Liver (tissue), 9 donors: ENCODE data around the gene YBEY. TPM values are rescaled to one million over a fixed set of nuclear protein-coding genes. Genes with fewer than 3 reads are reported as not detected.

ENCODE experiments used
- DNase-seq: peaks from one replicate; pipeline ENCODE4 v3.0.0-alpha.2; 2017; ENCODE audit warnings: low spot score
- H3K27ac ChIP-seq, 2 donors: one replicate each; pipeline ENCODE4 v1.7.0; 2013; ENCODE audit warnings: inconsistent platforms in 2 of 2, low read length in 2 of 2, control low read depth in 1 of 2, low read depth in 1 of 2, mild to moderate bottlenecking in 1 of 2
- H3K27me3 ChIP-seq, 4 donors: one replicate each; pipeline versions ENCODE4 v1.6.1 to v1.7.0; 2013; ENCODE audit warnings: low read length in 3 of 4, inconsistent platforms in 1 of 4, mild to moderate bottlenecking in 1 of 4, moderate library complexity in 1 of 4; ENCODE audit not compliant: control insufficient read depth in 4 of 4, insufficient read depth in 4 of 4
- H3K36me3 ChIP-seq, 4 donors: one replicate each; pipeline versions ENCODE4 v1.6.1 to v1.7.0; 2013; ENCODE audit warnings: low read length in 3 of 4, mild to moderate bottlenecking in 3 of 4, low read depth in 1 of 4, moderate library complexity in 1 of 4; ENCODE audit not compliant: control insufficient read depth in 4 of 4, insufficient read depth in 3 of 4
- H3K4me1 ChIP-seq, 4 donors: one replicate each; pipeline versions ENCODE4 v1.6.1 to v1.7.0; 2013; ENCODE audit warnings: low read length in 3 of 4, mild to moderate bottlenecking in 3 of 4, moderate library complexity in 1 of 4; ENCODE audit not compliant: control insufficient read depth in 4 of 4, insufficient read depth in 4 of 4
- H3K4me3 ChIP-seq, 3 donors: one replicate each; pipeline versions ENCODE4 v1.6.1 to v1.7.0; 2013; ENCODE audit warnings: low read length in 3 of 3, control low read depth in 1 of 3, low read depth in 1 of 3, mild to moderate bottlenecking in 1 of 3
- H3K9ac ChIP-seq, 2 donors: one replicate each; pipeline ENCODE4 v1.7.0; 2013; ENCODE audit warnings: low read length in 2 of 2, mild to moderate bottlenecking in 2 of 2, moderate library complexity in 2 of 2, control low read depth in 1 of 2, low read depth in 1 of 2
- H3K9me3 ChIP-seq, 4 donors: one replicate each; pipeline versions ENCODE4 v1.6.1 to v1.7.0; 2013; ENCODE audit warnings: low read length in 3 of 4; ENCODE audit not compliant: control insufficient read depth in 4 of 4
- EGR1 ChIP-seq, 2 donors: IDR thresholded peaks; 2 replicates each; pipeline ENCODE4 v1.6.1; 2016 to 2018; ENCODE audit warnings: antibody characterized with exemption in 2 of 2, low read depth in 2 of 2
- FOXA1 ChIP-seq: IDR thresholded peaks from 2 replicates; pipeline ENCODE4 v1.6.1; 2016; ENCODE audit warnings: antibody characterized with exemption
- GABPA ChIP-seq, 2 donors: IDR thresholded peaks in 1 of 2; conservative IDR thresholded peaks in 1 of 2; 2 replicates each; pipeline ENCODE4 v1.6.1; 2016; ENCODE audit warnings: antibody characterized with exemption in 2 of 2, mild to moderate bottlenecking in 1 of 2, moderate library complexity in 1 of 2
- HNF4A ChIP-seq, 2 donors: conservative IDR thresholded peaks; 2 replicates each; pipeline ENCODE4 v1.6.1; 2016; ENCODE audit warnings: antibody characterized with exemption in 2 of 2, mild to moderate bottlenecking in 2 of 2
- JUND ChIP-seq, 2 donors: IDR thresholded peaks; 2 replicates each; pipeline ENCODE4 v1.6.1; 2016; ENCODE audit warnings: antibody characterized with exemption in 2 of 2
- NR2F2 ChIP-seq: IDR thresholded peaks from 2 replicates; pipeline ENCODE4 v1.6.1; 2016; ENCODE audit warnings: antibody characterized with exemption
- RAD21 ChIP-seq, 2 donors: IDR thresholded peaks; 2 replicates each; pipeline ENCODE4 v1.6.1; 2016; ENCODE audit warnings: antibody characterized with exemption in 2 of 2, mild to moderate bottlenecking in 2 of 2
- RXRA ChIP-seq, 2 donors: IDR thresholded peaks; 2 replicates each; pipeline ENCODE4 v1.6.1; 2017 to 2018; ENCODE audit warnings: antibody characterized with exemption in 2 of 2, mild to moderate bottlenecking in 1 of 2
- SP1 ChIP-seq: IDR thresholded peaks from 2 replicates; pipeline ENCODE4 v1.6.1; 2018; ENCODE audit warnings: antibody characterized with exemption, mild to moderate bottlenecking
- TAF1 ChIP-seq: conservative IDR thresholded peaks from 2 replicates; pipeline ENCODE4 v1.6.1; 2016; ENCODE audit warnings: antibody characterized with exemption, mild to moderate bottlenecking
- YY1 ChIP-seq: IDR thresholded peaks from 2 replicates; pipeline ENCODE4 v1.6.1; 2016; ENCODE audit warnings: antibody characterized with exemption, mild to moderate bottlenecking
- WGBS: extraction: QIAGEN DNeasy Blood & Tissue Kit; methylation state at CpG from one replicate; pipeline ENCODE4 v1.1.7; 2013; 5-methylcytosine and 5-hydroxymethylcytosine counted together
- polyA plus RNA-seq, 2 donors: library from polyadenylated mRNA; stranded (reverse) in 1 of 2; unstranded in 1 of 2; fragments of 200-250 nt in 1 of 2; fragments of >200 nt in 1 of 2; fragmentation: Nextera tagmentation in 1 of 2; extraction: Ambion mirVana in 1 of 2; gene quantifications; one replicate each; pipeline versions ENCODE4 v1.2.1 to v1.2.3, GENCODE V29; 2013 to 2015
- total RNA-seq, 2 donors: library from RNA; depleted of rRNA; stranded (reverse); fragments of >200 nt; gene quantifications; one replicate each; pipeline ENCODE4 v1.2.3, GENCODE V29; 2014
- TF ChIP-seq, protein P1 (sequence below): IDR thresholded peaks from 2 replicates; pipeline ENCODE4 v1.6.1; 2016; ENCODE audit warnings: antibody characterized with exemption
- TF ChIP-seq, protein P2 (sequence below): IDR thresholded peaks from 2 replicates; pipeline ENCODE4 v1.6.1; 2016; ENCODE audit warnings: antibody characterized with exemption, mild to moderate bottlenecking
- TF ChIP-seq, protein P3 (sequence below): IDR thresholded peaks from 2 replicates; pipeline ENCODE4 v1.6.1; 2016; ENCODE audit warnings: antibody characterized with exemption
- TF ChIP-seq, protein P4 (sequence below): fragments of 150-350 bp; IDR thresholded peaks from 2 replicates; pipeline ENCODE4 v1.5.1; 2017; ENCODE audit warnings: improper control_type of control experiment, low read depth, low read length; ENCODE audit not compliant: missing input control
- TF ChIP-seq, protein P5 (sequence below): IDR thresholded peaks from 2 replicates; pipeline ENCODE4 v1.6.1; 2016; ENCODE audit warnings: antibody characterized with exemption
- donor health status: healthy.
- donor health status: healthy.
- donor health status: healthy.
- donor health status: healthy.
- donor health status: healthy.

YBEY gene
- total and polyA plus RNA-seq, 4 donors, result 6.3 to 11.8 (median 10.0) TPM

DNA sequence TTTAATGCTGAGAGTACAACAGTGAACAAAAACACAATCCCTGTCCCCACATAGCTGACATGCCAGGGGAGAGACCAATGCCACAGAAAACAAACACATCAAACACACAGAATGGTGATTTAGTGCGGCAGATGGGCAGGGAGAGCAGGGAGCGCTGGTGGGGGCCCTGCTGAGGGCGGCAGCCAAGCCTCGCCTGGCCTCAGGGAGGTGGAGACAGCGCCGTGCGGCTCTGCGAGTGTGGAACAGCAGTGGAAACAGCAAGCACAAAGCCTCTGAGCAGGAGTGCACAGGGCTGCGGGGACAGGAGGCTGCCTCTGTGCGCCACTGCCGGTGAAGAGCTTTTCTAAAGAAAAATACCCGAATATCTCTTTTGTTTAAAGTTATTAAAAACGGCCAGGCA lies 17.8 kb upstream of the YBEY start:
- H3K36me3 ChIP-seq, result peaks cover 26 to 91% (median 57%) of the 10 kb centered on the region in 4 donors
- H3K9me3 ChIP-seq, result no peaks in the 10 kb centered on the region
- H3K9ac ChIP-seq, result no peak overlapping the region
- no peak for DNase-seq
- no peaks in the 10 kb centered on the region for H3K4me1 ChIP-seq
- no peak overlapping the region for H3K4me3 ChIP-seq
- 96% methylated on average over 13 of the region's 13 CpGs for WGBS
- H3K27ac ChIP-seq, result no peak overlapping the region
- TF ChIP-seq EGR1 (IDR thresholded peaks at IDR 0.05; ENCODE audit: low read depth in 2 of 2) (no peak), YY1 (no peak)
- TF ChIP-seq, protein P1, sequence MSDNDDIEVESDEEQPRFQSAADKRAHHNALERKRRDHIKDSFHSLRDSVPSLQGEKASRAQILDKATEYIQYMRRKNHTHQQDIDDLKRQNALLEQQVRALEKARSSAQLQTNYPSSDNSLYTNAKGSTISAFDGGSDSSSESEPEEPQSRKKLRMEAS, result no peak
- no peaks in the 10 kb centered on the region for H3K27me3 ChIP-seq

DNA sequence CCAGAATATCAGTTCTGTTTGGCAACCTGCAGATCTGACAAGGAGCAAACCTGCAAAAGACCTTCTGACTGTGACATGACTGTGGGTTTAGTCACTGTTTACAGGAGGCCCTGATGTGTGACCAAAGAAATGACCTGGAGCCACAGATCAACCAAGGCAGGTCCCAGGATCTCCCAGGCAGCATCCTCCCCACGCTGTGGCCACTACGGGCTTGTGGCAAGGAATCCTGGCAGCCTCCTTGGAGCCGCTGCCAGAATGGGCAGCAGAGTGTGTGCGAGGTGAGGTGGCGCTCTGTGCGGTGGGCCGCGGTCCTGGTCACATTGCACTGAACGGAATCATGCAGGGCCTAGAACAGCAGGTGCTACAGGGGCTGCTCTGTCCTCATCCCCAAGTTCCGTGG lies 16.7 kb upstream of the YBEY start:
- TF ChIP-seq JUND (IDR thresholded peaks at IDR 0.05) (no peak), HNF4A (conservative IDR thresholded peaks at IDR 0.05) (no peak), TAF1 (no peak), RXRA (IDR thresholded peaks at IDR 0.05) (no peak), SP1 (no peak), GABPA (IDR thresholded peaks at IDR 0.05 in 1 of 2, conservative IDR thresholded peaks at IDR 0.05 in 1 of 2) (no peak), NR2F2 (no peak), EGR1 (IDR thresholded peaks at IDR 0.05; ENCODE audit: low read depth in 2 of 2) (no peak), RAD21 (IDR thresholded peaks at IDR 0.05) (no peak), FOXA1 (no peak)
- TF ChIP-seq, protein P2, sequence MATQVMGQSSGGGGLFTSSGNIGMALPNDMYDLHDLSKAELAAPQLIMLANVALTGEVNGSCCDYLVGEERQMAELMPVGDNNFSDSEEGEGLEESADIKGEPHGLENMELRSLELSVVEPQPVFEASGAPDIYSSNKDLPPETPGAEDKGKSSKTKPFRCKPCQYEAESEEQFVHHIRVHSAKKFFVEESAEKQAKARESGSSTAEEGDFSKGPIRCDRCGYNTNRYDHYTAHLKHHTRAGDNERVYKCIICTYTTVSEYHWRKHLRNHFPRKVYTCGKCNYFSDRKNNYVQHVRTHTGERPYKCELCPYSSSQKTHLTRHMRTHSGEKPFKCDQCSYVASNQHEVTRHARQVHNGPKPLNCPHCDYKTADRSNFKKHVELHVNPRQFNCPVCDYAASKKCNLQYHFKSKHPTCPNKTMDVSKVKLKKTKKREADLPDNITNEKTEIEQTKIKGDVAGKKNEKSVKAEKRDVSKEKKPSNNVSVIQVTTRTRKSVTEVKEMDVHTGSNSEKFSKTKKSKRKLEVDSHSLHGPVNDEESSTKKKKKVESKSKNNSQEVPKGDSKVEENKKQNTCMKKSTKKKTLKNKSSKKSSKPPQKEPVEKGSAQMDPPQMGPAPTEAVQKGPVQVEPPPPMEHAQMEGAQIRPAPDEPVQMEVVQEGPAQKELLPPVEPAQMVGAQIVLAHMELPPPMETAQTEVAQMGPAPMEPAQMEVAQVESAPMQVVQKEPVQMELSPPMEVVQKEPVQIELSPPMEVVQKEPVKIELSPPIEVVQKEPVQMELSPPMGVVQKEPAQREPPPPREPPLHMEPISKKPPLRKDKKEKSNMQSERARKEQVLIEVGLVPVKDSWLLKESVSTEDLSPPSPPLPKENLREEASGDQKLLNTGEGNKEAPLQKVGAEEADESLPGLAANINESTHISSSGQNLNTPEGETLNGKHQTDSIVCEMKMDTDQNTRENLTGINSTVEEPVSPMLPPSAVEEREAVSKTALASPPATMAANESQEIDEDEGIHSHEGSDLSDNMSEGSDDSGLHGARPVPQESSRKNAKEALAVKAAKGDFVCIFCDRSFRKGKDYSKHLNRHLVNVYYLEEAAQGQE, result no peak
- TF ChIP-seq, protein P3, sequence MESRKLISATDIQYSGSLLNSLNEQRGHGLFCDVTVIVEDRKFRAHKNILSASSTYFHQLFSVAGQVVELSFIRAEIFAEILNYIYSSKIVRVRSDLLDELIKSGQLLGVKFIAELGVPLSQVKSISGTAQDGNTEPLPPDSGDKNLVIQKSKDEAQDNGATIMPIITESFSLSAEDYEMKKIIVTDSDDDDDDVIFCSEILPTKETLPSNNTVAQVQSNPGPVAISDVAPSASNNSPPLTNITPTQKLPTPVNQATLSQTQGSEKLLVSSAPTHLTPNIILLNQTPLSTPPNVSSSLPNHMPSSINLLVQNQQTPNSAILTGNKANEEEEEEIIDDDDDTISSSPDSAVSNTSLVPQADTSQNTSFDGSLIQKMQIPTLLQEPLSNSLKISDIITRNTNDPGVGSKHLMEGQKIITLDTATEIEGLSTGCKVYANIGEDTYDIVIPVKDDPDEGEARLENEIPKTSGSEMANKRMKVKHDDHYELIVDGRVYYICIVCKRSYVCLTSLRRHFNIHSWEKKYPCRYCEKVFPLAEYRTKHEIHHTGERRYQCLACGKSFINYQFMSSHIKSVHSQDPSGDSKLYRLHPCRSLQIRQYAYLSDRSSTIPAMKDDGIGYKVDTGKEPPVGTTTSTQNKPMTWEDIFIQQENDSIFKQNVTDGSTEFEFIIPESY, result no peak
- TF ChIP-seq, protein P4, sequence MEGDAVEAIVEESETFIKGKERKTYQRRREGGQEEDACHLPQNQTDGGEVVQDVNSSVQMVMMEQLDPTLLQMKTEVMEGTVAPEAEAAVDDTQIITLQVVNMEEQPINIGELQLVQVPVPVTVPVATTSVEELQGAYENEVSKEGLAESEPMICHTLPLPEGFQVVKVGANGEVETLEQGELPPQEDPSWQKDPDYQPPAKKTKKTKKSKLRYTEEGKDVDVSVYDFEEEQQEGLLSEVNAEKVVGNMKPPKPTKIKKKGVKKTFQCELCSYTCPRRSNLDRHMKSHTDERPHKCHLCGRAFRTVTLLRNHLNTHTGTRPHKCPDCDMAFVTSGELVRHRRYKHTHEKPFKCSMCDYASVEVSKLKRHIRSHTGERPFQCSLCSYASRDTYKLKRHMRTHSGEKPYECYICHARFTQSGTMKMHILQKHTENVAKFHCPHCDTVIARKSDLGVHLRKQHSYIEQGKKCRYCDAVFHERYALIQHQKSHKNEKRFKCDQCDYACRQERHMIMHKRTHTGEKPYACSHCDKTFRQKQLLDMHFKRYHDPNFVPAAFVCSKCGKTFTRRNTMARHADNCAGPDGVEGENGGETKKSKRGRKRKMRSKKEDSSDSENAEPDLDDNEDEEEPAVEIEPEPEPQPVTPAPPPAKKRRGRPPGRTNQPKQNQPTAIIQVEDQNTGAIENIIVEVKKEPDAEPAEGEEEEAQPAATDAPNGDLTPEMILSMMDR, result no peak
- TF ChIP-seq, protein P5, sequence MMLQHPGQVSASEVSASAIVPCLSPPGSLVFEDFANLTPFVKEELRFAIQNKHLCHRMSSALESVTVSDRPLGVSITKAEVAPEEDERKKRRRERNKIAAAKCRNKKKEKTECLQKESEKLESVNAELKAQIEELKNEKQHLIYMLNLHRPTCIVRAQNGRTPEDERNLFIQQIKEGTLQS, result no peak
- H3K4me1 ChIP-seq, result no peaks in the 10 kb centered on the region
- DNase-seq, result no peak

More for the DNA sequence above, 16.7 kb upstream of the YBEY start:
- WGBS, result 97% methylated on average over 10 of the region's 10 CpGs
- Histone ChIP-seq H3K4me3 (no peak overlapping the region), H3K9ac (no peak overlapping the region), H3K9me3 (no peaks in the 10 kb centered on the region), H3K36me3 (peaks cover 30 to 94% (median 61%) of the 10 kb centered on the region in 4 donors), H3K27ac (no peak overlapping the region), H3K27me3 (no peaks in the 10 kb centered on the region)
